Measurements from ENCODE around the gene LRMDA. TPM values are rescaled to one million over a fixed set of nuclear protein-coding genes. Genes with fewer than 3 reads are reported as not detected.

The LRMDA gene
- total and polyA plus RNA-seq, 2 of the 4 experiments (the other 2 are of a cell fraction): 0.07 TPM; not detected in 1

DNA sequence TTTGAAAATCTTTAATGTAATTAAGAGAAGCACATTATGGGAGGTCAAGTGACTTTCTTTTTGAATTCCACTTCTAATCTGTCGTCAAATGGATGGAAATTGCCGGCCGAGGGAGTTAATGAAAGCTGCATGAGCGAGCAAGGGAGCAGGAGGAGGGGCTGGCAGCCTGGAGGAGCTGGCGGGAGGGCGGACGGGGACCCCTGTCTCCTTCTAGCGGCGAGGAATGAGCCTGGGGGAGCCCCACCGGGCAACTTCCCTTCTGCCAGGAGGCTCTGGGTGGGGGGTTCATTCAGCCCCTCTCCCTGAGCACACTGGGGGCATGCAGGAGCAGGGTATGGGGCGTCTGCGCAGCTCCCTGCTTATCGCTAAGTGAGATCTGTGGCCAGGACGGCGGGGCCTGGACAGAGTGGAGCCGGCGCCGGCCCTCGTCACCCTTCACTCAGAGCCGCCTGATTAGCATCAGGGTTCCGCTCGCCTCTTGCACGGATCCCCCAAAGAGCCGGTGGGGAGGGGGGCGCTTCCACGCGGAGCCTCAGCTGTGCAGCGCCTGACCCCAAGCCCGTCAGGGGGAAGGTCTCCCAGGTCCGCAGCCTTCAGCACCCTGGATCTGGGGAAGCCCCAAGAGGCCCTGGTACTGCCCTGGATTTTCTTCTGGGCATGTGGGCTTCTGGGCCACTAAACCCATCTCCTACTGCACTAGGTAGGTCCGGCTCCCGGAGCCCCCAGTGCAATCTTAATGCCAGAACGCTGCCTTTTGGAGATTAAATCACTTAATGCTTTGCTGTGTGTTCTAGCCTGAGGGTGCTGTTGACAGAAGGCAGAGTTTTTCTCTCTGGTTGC is 680.8 kb downstream of the LRMDA start:
- H3K4me3 ChIP-seq (ENCODE audit: insufficient read depth, low read depth, low read length): no peak overlapping the region
- no peak overlapping the region for H4K8ac ChIP-seq (ENCODE audit: low read depth in 2 of 2, low read length in 2 of 2)
- no peak overlapping the region for H2AK5ac ChIP-seq (ENCODE audit: low read depth, low read length)
- H2BK15ac ChIP-seq (ENCODE audit: low read depth, low read length): no peak overlapping the region
- H3K4ac ChIP-seq (ENCODE audit: low read depth, low read length): no peak overlapping the region
- no peak overlapping the region for H2AK9ac ChIP-seq (replicated peaks; ENCODE audit: low read depth, low read length, poor library complexity)
- in situ Hi-C loops (cut with MboI; ENCODE audit: low sequenced_read_pairs): no loop called here
- H3K9ac ChIP-seq (ENCODE audit: low read depth, low read length): no peak overlapping the region
- intact Hi-C loops (cut with micrococcal nuclease): no loop called here
- no TSS peak for BruUV-seq (replicated peaks)
- no peak for DNase-seq
- no peak overlapping the region for H2BK5ac ChIP-seq (ENCODE audit: low read depth, low read length, poor library complexity, severe bottlenecking)
- TF ChIP-seq MAZ (IDR thresholded peaks at IDR 0.05; ENCODE audit: borderline replicate concordance, low read depth, low read length): no peak
- no peak for TF ChIP-seq NFE2L2 (IDR thresholded peaks at IDR 0.05; ENCODE audit: low read depth, low read length)
- TF ChIP-seq, protein P1, sequence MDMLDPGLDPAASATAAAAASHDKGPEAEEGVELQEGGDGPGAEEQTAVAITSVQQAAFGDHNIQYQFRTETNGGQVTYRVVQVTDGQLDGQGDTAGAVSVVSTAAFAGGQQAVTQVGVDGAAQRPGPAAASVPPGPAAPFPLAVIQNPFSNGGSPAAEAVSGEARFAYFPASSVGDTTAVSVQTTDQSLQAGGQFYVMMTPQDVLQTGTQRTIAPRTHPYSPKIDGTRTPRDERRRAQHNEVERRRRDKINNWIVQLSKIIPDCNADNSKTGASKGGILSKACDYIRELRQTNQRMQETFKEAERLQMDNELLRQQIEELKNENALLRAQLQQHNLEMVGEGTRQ (IDR thresholded peaks at IDR 0.05; ENCODE audit: low read depth, low read length): no peak
- no peak for TF ChIP-seq BHLHE40 (IDR thresholded peaks at IDR 0.05; ENCODE audit: low read depth, low read length)
- no peak for TF ChIP-seq RAD21 (IDR thresholded peaks at IDR 0.05; ENCODE audit: low read length)
- no peak for TF ChIP-seq CEBPB (IDR thresholded peaks at IDR 0.05; ENCODE audit: low read depth, low read length)
- TF ChIP-seq RCOR1 (IDR thresholded peaks at IDR 0.05; ENCODE audit: insufficient replicate concordance, low read length): no peak
- H3K18ac ChIP-seq (ENCODE audit: low read depth, low read length): no peak overlapping the region
- ATAC-seq (ENCODE audit: low read depth): no peak
- no peak overlapping the region for H3K23ac ChIP-seq (ENCODE audit: low read depth, low read length)
- CTCF ChIA-PET: no interaction called here
- H3K4me2 ChIP-seq (ENCODE audit: low read depth, low read length): no peak overlapping the region
- no peaks in the 10 kb centered on the region for H3K9me1 ChIP-seq (ENCODE audit: insufficient read depth, low read length)
- H3K56ac ChIP-seq (ENCODE audit: extremely low read depth, insufficient read depth, low read length): no peak overlapping the region
- WGBS, 2 experiments (ENCODE audit: extremely low coverage in 2 of 2, insufficient read length in 1 of 2): 73% methylated on average over 9 of the region's 33 CpGs; no CpG with 5 or more reads in 1 of the 2 experiments
- H2AFZ ChIP-seq (replicated peaks; ENCODE audit: low read length, poor library complexity): no peak overlapping the region
- no peak overlapping the region for H4K91ac ChIP-seq (ENCODE audit: insufficient read depth, low read depth, low read length)
- no peak overlapping the region for H3K27ac ChIP-seq (ENCODE audit: insufficient read depth, low read length)
- H4K20me1 ChIP-seq (ENCODE audit: insufficient read depth, low read length): no peaks in the 10 kb centered on the region
- H3K27me3 ChIP-seq (ENCODE audit: control insufficient read depth, insufficient read depth, low read length): peaks cover 6% of the 10 kb centered on the region
- H3K14ac ChIP-seq (replicated peaks; ENCODE audit: low read depth, low read length): no peak overlapping the region
- dilution Hi-C loops (cut with HindIII; ENCODE audit: low sequenced_read_pairs, unreplicated experiment): no loop called here
- POLR2A ChIA-PET (ENCODE audit: unreplicated experiment): no interaction called here
- no peak overlapping the region for H2BK20ac ChIP-seq (ENCODE audit: low read depth, low read length)
- H3K4me1 ChIP-seq (ENCODE audit: control insufficient read depth, insufficient read depth, low read length): peaks cover 3% of the 10 kb centered on the region; the same call in 1 of the 2 replicates
- no peak overlapping the region for H4K5ac ChIP-seq (ENCODE audit: low read depth, low read length)
- H2BK120ac ChIP-seq (ENCODE audit: low read depth, low read length): no peak overlapping the region
- no peaks in the 10 kb centered on the region for H3K36me3 ChIP-seq (ENCODE audit: control insufficient read depth, insufficient read depth, low read length)
- no peaks in the 10 kb centered on the region for H3K9me3 ChIP-seq (ENCODE audit: control insufficient read depth, insufficient read depth, low read length)
- H3K79me1 ChIP-seq (ENCODE audit: low read depth in 1 of 2, low read length in 2 of 2): no peaks in the 10 kb centered on the region

Data from IMR-90 (cell line).